Measurements from ENCODE around the gene ZP3. TPM values are rescaled to one million over a fixed set of nuclear protein-coding genes. Genes with fewer than 3 reads are reported as not detected.

Gene ZP3
- total and polyA plus RNA-seq, 7 donors, result 0.23 to 12.3 (median 0.74) TPM; not detected in 1

Other genes starting within 250 kb of the ZP3 start
- gene SRRM3, start 223.1 kb upstream of the ZP3 start, total RNA-seq, result 1 to 10 TPM in 2 of 4 donors, under 1 TPM in 2; 0.66 to 1.9 (median 1.1) TPM
- 1 to 10 TPM in 1 of 3 donors, under 1 TPM in 2; 0.48 to 5.4 (median 0.49) TPM for gene SRRM3, start 223.1 kb upstream of the ZP3 start, polyA plus RNA-seq
- gene HSPB1, start 122.3 kb upstream of the ZP3 start, total RNA-seq, result 1,000 to 10,000 TPM; 2,972 to 5,803 (median 5,243) TPM
- 1,000 to 10,000 TPM; 1,312 to 4,364 (median 1,775) TPM for gene HSPB1, start 122.3 kb upstream of the ZP3 start, polyA plus RNA-seq
- 100 to 1,000 TPM; 342 to 421 (median 401) TPM for gene YWHAG, start 66.0 kb upstream of the ZP3 start, total RNA-seq
- 100 to 1,000 TPM; 204 to 523 (median 213) TPM for gene YWHAG, start 66.0 kb upstream of the ZP3 start, polyA plus RNA-seq
- gene SSC4D, start 15.3 kb upstream of the ZP3 start, total RNA-seq, result 1 to 10 TPM in 1 of 4 donors, under 1 TPM in 3; 0.79 to 1.0 (median 0.86) TPM
- gene SSC4D, start 15.3 kb upstream of the ZP3 start, polyA plus RNA-seq, result 1 to 10 TPM; 1.3 to 3.3 (median 2.7) TPM
- 10 to 100 TPM; 10.5 to 15.7 (median 14.6) TPM for gene DTX2, start 36.8 kb downstream of the ZP3 start, total RNA-seq
- gene DTX2, start 36.8 kb downstream of the ZP3 start, polyA plus RNA-seq, result 10 to 100 TPM; 12.8 to 21.5 (median 18.1) TPM
- gene UPK3B, start 85.6 kb downstream of the ZP3 start, total RNA-seq, result under 1 TPM in 3 of 4 donors, not detected in 1; 0.48 to 0.91 (median 0.77) TPM
- under 1 TPM; 0.12 to 0.23 (median 0.13) TPM for gene UPK3B, start 85.6 kb downstream of the ZP3 start, polyA plus RNA-seq
- gene SPDYE16, start 118.3 kb downstream of the ZP3 start, total RNA-seq, result under 1 TPM in 3 of 4 donors, not detected in 1; 0.40 to 0.60 (median 0.44) TPM
- gene SPDYE16, start 118.3 kb downstream of the ZP3 start, polyA plus RNA-seq, result under 1 TPM; 0.04 to 0.13 (median 0.10) TPM
- 10 to 100 TPM in 2 of 4 donors, 1 to 10 TPM in 2; 3.5 to 30.5 (median 13.7) TPM for gene POMZP3, start 202.3 kb downstream of the ZP3 start, total RNA-seq
- gene POMZP3, start 202.3 kb downstream of the ZP3 start, polyA plus RNA-seq, result 10 to 100 TPM in 2 of 3 donors, 1 to 10 TPM in 1; 3.7 to 19.1 (median 10.3) TPM